Mesothelial cell of epicardium (in vitro differentiated cells): Measurements from ENCODE around the gene BANF1. TPM values are rescaled to one million over a fixed set of nuclear protein-coding genes. Genes with fewer than 3 reads are reported as not detected.
A peak's percentile ranks its signal among the peaks of the same experiment; 100 is the strongest.

Experiments
- DNase-seq, 2 experiments: peaks; one replicate each; pipeline ENCODE4 v3.0.0; 2021; ENCODE audit warnings: low spot score in 2 of 2; ENCODE audit not compliant: unreplicated experiment in 2 of 2
- H3K27ac Mint-ChIP-seq: 2 replicates; pipeline ENCODE4 v1.8.0; 2021; ENCODE audit warnings: mixed read lengths
- H3K27me3 Mint-ChIP-seq: 2 replicates; pipeline ENCODE4 v1.8.0; 2021; ENCODE audit warnings: low read depth, mixed read lengths
- H3K36me3 Mint-ChIP-seq: 2 replicates; pipeline ENCODE4 v1.8.0; 2021; ENCODE audit warnings: mixed read lengths
- H3K4me1 Mint-ChIP-seq: 2 replicates; pipeline ENCODE4 v1.8.0; 2021; ENCODE audit warnings: mixed read lengths
- H3K4me3 Mint-ChIP-seq: 2 replicates; pipeline ENCODE4 v1.8.0; 2021; ENCODE audit warnings: mild to moderate bottlenecking, moderate library complexity, mixed read lengths
- H3K9me3 Mint-ChIP-seq: 2 replicates; pipeline ENCODE4 v1.8.0; 2021; ENCODE audit warnings: mixed read lengths
- total RNA-seq: library from RNA; stranded (reverse); gene quantifications from 3 replicates; pipeline ENCODE4 v1.2.1, GENCODE V29; 2021
- TF ChIP-seq, protein P1 (sequence below): fragments of 200-600 bp; sonication (generic); IDR thresholded peaks from one replicate; pipeline ENCODE4 v1.5.0; 2021; ENCODE audit warnings: antibody characterized with exemption; ENCODE audit not compliant: unreplicated experiment

The BANF1 gene
- total RNA-seq, 1 donor from 2014 or later = 170 TPM

DNA sequence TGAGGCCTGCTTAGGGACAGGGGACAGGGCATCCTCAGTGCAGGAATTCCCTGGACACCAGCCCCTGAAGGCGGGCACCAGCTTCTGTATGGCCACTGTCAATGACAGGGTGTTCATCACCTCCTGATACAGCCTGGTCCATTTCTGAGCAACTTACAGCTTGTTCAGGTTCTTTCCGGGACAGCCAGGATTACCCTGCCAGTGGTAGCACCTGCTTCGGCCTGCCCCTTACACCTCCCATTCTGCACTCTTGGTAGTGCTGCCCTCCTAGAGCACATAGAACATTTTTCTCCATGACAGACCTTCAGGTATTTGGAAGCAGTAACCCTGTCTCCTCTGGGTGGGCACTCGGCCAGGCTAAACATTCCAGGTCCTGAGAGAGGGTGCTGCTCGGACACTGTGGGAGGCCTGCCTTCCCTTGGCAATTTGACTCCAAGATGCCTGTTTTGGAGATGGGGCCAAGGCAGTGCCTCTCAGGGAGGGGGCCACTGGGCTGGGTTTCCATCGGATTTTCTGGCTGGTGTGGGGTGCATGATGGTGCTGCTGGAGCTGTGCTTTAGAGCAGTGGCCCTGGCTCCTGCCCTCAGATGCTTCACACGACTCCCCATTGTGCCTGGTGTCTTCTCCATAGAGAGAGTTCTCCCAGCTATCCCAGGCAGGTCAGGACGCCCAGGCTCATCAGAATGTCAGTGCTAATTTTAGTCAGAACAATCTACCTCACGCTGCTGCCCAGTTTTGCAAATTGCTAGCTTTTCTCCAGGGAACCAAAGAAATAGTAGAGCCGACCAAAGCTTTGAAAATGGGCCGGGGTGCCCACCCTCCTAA is 45.5 kb downstream of the BANF1 start:
- H3K4me3 Mint-ChIP-seq = peak overlapping the region; percentile 61
- H3K27ac Mint-ChIP-seq = no peak overlapping the region
- peaks cover 4% of the 10 kb centered on the region for H3K27me3 Mint-ChIP-seq
- peaks cover 37% of the 10 kb centered on the region for H3K4me1 Mint-ChIP-seq
- TF ChIP-seq, protein P1, sequence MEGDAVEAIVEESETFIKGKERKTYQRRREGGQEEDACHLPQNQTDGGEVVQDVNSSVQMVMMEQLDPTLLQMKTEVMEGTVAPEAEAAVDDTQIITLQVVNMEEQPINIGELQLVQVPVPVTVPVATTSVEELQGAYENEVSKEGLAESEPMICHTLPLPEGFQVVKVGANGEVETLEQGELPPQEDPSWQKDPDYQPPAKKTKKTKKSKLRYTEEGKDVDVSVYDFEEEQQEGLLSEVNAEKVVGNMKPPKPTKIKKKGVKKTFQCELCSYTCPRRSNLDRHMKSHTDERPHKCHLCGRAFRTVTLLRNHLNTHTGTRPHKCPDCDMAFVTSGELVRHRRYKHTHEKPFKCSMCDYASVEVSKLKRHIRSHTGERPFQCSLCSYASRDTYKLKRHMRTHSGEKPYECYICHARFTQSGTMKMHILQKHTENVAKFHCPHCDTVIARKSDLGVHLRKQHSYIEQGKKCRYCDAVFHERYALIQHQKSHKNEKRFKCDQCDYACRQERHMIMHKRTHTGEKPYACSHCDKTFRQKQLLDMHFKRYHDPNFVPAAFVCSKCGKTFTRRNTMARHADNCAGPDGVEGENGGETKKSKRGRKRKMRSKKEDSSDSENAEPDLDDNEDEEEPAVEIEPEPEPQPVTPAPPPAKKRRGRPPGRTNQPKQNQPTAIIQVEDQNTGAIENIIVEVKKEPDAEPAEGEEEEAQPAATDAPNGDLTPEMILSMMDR = no peak
- no peaks in the 10 kb centered on the region for H3K36me3 Mint-ChIP-seq
- H3K9me3 Mint-ChIP-seq = no peaks in the 10 kb centered on the region
- no peak for DNase-seq

DNA sequence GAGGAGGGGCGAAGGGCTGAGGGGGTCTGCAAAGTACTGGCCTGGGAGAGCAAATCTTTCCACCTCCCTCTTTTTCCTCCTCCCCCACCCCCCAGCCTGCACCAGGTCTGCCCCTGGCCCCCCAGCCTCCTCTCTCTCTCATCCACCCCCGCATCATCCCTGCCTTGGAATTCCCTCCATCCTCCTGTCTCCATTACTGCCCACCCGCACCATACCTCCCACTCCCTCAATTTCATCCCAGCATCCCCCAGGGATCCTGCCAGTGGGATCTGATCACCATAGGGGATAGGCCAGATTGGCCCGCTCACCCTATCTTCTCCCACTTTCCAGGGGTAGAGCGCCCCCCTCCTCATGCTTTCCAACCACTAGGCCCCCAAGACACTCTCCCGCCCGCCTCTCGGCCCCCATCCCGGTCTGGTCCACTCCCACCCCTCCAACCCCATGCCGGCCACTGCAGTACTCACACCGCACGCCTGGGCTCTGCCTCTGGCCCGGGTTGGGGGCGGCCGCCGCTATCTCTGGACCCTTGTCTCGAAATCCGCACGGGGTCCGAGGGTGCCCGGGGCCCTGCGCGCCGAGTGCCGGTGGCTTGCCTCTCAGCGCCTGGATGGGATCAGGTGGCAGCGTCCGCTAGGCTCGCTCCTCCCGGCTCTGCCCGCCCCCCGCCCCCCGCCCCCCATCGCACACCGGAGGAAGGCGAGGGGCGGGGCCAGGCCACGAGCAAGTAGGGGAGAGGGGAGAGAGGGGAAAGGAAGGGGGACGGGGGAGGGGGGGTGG is 46.4 kb downstream of the BANF1 start, which contains the start of gene GAL3ST3:
Gene GAL3ST3, minus strand, starts transcription at position 615 of the 777 bp plus-strand sequence. CDS start 3,746 bp downstream, outside the sequence.
- no peak within 1 kb of the TSS for H3K27ac Mint-ChIP-seq

DNA sequence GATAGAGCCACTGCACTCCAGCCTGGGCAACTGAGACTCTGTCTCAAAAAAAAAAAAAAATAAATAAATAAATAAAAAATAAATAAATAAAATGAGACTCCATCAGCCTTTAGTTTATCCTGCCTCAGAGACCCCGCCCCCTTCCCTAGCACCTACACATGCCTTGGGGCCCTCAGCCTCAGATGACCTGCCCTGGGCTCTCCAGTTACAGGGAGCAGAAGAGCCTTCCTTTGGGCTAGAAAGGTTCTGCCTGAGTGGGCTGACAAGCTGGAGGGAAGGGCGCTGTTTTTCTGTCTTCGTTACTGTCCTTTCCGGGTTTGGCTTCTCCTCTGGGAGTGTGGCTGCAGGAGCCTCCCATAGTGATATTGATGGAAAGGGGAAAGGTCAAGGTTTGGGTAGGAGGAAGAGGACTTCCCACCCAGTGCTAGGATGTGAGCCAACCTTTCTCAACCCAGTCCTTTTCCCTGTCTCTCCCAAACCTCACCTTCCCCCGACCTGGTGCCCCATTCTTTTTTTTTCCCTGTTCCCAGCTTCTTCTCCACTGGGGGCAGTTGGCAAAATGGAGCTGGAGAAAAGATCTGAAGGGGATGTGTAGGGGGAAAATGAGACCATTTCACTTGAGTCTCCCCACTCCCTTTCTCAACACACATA is 48.4 kb downstream of the BANF1 start:
- peak overlapping the region; percentile 99 for H3K4me3 Mint-ChIP-seq
- peaks cover 9% of the 10 kb centered on the region for H3K36me3 Mint-ChIP-seq
- H3K9me3 Mint-ChIP-seq = no peaks in the 10 kb centered on the region
- DNase-seq = no peak
- peaks cover 4% of the 10 kb centered on the region for H3K27me3 Mint-ChIP-seq
- H3K4me1 Mint-ChIP-seq = peaks cover 46% of the 10 kb centered on the region
- H3K27ac Mint-ChIP-seq = peak overlapping the region; percentile 98
- TF ChIP-seq, protein P1 = no peak

More for the DNA sequence above, 46.4 kb downstream of the BANF1 start, which contains the start of gene GAL3ST3:
- H3K27me3 Mint-ChIP-seq = peaks cover 4% of the 10 kb centered on the region
- peak within 1 kb of the TSS; percentile 61 for H3K4me3 Mint-ChIP-seq
- TF ChIP-seq, protein P1 = no peak
- H3K4me1 Mint-ChIP-seq = peaks cover 45% of the 10 kb centered on the region
- H3K36me3 Mint-ChIP-seq = no peaks in the 10 kb centered on the region
- H3K9me3 Mint-ChIP-seq = no peaks in the 10 kb centered on the region
- no peak for DNase-seq

DNA sequence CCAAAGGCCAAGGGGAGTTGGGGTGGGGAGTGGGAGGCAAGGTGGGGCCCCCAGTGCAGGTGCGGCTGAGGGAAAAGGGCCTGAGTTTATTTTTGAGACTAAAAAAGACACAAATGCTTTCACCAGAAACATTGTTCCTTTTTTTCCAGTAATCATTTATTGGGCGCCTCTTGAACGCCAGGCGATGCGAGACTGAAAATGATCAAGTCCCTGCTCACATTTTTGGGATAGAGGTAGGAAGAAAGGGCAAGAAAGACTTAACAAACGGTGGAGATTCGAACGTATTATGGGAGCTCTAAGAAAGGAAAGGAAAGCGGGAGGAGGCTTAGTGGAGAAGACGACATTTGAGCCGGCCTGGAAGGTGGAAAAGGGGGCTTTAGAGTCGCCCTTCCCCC is 49.1 kb downstream of the BANF1 start:
- Mint-ChIP-seq H3K27ac (peak overlapping the region; percentile 98), H3K9me3 (no peaks in the 10 kb centered on the region), H3K4me1 (peaks cover 46% of the 10 kb centered on the region)

More for the DNA sequence above, 49.1 kb downstream of the BANF1 start:
- Mint-ChIP-seq H3K4me3 (peak overlapping the region; percentile 99), H3K36me3 (peaks cover 9% of the 10 kb centered on the region), H3K27me3 (peaks cover 4% of the 10 kb centered on the region)
- DNase-seq = no peak
- TF ChIP-seq, protein P1 = no peak
